Endometrium (tissue), 2 donors: Measurements from ENCODE around the gene LEPR.
"Not testable (repeated sequence)": the region's sequence is repeated elsewhere in the genome, so short reads cannot be mapped to it uniquely, and the experiment has no call there.

ENCODE experiments used
- FAIRE-seq: peaks from 2 replicates; lab custom pipeline; 2012; peaks lifted over from hg19 to GRCh38; lab: Jason Lieb, UNC
- donor health status: control.
- donor health status: control.

LEPR gene

DNA sequence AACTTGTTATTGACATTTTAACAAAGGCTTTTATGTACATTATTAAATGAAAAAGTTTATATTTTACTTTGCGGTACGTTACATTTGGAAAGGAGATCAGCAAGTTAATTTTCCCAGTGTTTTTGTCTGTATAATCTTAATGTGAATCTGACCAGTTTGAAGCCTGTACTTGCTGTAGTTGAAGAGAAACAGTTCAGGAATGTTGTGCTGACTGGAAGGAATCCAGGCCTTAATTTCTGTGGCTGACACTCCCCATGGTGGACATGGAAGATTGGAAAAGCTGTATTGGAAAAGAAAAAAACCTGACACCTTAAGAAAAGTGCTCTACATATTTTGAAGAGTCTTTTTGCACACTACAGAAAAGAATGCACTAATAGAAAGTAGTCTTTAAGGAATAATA, 15.5 kb downstream of the LEPR start:
- FAIRE-seq = peak; percentile 86

DNA sequence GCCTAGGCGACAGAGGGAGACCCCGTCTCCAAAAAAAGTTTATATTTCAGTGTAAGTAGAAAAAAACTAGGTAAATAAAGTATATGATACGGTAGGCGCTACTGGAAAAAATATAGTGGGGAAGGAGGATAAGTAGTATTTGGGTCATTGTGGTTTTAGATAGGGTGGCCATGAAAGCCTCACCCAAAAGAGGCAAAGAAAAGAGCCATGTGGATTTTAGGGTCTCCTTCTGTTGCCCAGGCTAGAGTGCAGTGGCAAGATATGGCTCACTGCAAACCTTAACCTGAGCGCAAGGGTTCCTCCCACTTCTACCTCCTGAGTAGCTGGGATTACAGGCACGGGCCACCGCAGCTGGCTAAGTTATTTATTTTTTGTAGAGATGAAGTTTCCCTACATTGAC, 17.1 kb downstream of the LEPR start:
- FAIRE-seq = no peak

DNA sequence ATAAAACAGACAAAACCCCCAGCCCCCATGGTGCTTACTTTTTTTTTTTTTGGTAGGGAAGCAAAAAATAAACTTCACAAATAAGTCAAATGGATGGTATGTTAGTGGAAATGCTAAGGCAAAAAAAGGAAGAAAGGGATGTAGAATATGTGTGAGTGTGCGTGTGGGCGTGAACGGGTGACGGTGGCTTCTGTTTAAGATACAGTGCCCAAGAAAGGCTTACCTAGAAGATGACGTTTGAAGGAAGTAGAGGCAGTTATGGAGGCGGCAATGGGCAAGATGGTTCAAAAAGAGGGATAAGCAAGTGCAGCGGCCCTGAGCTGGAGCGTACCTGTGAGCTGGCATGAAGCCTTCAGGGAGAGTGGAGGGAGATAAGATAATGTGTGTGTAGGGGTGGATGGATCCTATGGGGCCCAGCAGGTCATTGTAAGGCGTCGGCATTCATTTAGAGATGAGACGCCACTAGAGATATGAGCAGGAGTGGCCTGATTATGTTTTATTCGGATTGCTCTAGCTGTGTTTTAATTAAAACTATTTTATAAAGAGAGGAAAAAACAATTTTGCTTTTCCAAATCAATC, 19.9 kb downstream of the LEPR start:
- FAIRE-seq = no peak

DNA sequence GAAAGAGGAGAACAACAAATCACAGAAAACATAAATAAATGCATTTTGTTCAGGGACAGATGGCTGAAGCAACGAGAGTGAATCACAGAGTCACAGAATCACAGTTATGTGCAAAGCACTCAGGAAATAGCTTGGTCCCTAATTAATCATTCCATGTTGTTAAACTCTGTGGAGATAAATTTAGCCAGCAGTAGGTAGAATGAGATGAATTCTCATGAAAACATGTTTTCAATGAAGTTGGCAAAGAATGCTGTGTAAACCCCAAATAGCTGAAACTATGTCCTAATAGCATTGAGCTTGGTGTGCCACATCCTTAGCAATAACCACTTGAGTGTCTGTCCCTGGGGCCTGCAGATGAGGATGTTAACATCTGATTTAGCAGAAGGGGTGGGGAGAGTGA, 20.4 kb downstream of the LEPR start:
- FAIRE-seq = no peak

DNA sequence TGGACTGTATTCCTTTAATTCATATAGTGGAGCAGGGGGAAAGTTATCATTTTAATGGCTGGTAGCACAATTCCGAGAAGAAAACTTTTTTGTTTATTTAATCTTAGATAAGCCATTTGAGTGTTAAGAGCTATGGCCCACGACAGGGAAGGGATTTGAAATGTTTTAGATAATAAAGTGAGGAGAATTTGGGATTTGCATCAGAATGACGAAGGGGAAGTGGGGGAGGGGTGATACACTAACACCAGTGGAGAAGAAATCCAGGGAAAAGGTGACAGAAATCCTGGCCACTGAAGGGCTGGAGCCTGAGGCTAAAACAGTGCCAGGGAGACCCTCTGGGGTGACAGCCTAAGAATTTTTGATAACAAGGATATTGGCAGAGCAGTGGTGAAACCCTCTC, 21.0 kb downstream of the LEPR start:
- FAIRE-seq = no peak

DNA sequence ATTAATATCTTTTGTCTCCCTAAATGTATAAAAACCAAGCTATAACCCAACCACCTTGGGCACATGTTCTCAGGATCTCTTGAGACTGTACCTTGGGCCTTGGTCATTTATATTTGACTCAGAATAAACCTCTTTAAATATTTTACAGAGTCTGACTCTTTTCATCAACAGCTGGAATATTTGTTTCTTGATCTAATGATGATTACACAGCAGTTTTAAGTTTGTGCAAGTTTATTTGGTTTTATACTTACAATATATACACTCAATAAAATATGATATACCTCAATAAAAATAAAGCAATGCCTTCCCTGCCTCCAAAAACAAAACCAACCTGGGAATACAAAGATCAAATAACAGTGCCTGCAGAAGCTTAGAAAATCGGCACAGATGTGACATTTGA, 22.0 kb downstream of the LEPR start:
- no peak for FAIRE-seq

DNA sequence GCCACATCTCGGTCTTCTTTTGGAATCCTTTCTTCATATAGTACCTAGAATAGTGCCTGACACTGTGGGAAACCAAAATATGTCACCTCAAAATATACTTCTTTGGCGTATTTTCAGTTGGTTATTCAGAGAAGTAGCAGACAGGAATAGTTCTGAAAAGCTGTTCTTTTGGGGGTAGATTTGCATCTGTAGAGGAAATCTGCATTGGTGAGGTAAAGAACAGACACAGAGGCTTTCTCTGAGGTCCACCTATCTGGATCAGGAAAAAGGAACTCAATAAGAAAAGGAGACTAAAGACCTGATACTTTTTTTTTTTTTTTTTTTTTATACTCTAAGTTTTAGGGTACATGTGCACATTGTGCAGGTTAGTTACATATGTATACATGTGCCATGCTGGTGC, 23.2 kb downstream of the LEPR start:
- FAIRE-seq = no peak

DNA sequence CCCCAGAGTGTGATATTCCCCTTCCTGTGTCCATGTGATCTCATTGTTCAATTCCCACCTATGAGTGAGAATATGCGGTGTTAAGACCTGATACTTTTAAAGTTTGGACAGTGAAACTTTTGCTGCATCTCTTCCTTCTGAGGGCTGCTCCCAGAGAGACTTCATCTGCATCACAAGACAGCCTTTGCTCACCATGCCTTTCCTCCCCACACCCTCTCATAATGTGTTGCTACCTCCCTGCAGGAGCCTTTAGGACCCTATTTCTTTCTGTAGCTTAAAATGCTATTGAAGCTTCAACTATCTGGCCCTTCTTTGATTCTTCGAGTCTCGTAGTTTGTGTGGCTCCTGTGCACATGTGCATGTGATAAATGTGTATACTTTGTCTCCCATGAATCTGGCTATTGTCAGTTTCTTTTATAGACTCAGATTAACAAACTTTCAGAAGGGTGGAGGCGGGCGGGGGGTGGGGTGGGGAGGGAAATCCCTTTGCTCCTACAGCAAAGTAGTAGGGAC, 23.7 kb downstream of the LEPR start:
- no peak for FAIRE-seq

DNA sequence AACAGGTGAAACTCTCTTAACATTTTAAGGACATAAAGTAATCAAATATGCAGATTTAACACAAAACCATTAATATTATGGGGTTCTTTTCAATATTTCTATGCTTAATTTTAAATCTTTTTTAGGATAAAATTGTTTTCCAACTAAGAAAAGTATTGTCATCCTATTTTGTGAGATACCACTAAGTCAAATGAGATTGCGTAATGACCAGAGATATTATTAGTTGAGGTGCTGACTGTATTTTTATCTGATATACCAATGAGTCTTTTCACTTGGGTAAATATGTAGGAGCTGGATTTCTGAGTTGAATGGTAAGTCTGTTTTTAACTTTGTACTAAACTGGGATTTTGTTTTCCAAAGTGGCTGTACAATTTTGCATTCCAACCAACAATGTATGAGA, 25.4 kb downstream of the LEPR start:
- no peak for FAIRE-seq

DNA sequence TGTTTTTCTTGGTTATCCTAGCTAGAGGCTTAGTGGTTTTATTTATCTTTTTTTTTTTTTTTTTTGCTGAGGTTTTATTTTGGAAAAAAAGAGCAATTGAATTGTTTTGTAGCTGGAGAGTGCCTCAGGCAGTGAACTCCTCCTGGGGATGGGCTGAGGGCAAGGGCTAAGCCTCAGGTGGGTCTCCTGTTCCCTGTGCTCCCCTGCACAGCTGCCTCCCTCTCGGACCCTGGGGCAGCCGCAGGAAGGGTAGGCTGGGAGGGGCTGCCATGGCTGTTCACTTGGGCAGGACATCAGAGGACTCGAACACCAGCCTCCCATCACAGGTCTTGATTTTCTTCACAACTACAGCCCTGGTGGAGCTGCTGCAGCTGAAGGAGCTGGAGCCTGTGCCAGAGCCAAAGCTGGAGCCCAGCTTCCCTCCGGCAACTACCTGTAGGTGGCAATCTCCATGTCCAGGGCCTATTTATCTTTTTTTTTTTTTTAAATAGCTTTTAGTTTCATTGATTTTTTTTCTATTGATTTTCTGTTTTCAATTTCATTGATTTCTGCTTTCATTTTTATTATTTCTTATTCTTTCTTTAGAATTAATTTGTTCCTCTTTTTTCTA, 28.9 kb downstream of the LEPR start:
- FAIRE-seq = no peak

DNA sequence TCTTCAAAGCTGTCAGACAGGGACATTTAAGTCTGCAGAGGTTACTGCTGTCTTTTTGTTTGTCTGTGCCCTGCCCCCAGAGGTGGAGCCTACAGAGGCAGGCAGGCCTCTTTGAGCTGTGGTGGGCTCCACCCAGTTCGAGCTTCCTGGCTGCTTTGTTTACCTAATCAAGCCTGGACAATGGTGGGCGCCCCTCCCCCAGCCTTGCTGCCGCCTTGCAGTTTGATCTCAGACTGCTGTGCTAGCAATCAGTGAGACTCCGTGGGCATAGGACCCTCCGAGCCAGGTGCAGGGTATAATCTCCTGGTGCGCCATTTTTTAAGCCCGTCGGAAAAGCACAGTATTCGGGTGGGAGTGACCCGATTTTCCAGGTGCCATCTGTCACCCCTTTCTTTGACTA, 35.2 kb downstream of the LEPR start:
- FAIRE-seq = not testable (repeated sequence)

DNA sequence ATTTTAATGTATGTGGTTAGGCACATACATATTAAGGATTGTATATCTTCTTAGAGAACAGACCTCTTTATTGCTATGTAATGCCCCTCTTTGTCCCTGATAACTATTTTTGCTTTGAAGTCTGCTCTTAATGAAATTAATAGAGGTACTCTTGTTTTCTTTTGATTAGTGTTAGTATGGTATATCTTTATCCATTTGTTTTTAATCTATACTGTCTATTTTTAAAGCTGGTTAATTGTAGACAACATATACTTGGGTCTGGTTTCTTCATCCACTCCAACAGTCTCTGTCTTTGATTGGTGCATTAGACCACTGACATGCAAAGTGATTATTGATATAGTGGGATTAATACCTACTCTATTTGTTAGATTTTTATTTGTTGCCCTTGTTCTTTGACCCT, 36.0 kb downstream of the LEPR start:
- no peak for FAIRE-seq

DNA sequence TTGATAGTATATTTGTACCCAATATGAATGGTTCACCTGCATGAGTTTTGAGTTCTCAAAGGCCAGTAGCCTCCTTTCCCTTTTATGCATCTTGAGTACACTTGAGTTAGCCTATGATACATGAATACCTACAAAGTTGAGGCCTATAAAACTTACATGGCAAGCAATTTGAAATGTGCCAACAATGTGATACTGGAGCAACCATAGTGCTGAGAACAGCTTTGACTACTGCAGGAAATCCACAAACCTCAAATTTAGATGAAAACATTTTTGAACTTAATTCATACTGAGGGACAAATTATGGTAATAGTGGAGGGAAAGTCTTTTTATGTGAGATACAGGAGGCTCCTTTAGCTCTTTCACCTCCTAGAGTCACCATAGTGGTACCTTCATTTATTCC, 37.4 kb downstream of the LEPR start:
- no peak for FAIRE-seq

DNA sequence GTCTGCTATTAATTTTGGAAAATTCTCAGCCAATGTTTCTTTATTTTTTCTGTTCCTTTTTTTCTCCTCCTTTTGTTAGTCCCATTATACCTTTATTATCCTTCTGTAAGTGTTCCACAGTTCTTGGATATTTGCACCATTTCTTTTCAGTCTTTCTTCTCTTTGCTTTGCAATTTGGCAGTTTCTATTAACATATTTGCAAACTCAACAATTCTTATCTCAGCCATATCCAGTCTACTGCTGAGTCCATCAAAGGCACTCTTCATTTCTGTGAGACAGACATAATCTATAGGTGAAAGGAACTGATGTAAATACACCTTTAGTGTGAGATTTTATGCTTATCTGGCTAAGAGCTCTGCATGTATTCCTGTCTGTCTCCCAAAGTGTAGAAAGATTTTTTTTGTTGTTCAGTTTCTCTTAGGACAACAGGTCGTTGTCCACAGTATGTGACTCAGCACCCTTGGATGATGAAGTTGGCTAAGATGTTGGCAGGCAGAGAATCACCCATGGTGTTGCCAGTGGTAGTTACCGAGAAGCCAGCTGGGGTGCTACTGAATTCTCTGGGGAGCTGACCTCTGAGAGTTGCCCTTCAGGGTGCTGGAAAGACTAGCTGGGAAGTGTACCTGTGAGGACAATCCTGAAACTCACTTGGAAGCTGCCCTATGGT, 38.4 kb downstream of the LEPR start:
- FAIRE-seq = no peak

DNA sequence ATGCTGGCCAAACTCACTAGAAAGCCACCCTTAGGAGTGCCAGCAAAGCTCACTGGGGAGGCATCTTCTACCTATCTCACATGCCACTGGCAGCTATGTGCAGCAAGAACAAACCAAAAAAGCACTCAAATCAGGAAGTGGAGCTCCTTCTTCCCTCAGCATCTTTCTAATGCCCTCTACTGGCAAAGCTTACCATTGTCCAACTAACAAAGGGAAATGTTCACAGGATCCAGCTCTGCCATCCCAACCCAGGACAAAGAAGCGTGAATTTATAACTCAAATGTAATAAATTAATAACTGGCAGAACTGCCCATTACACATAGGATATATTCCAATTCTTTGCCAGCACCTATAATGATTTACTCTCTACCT, 38.9 kb downstream of the LEPR start:
- no peak for FAIRE-seq

DNA sequence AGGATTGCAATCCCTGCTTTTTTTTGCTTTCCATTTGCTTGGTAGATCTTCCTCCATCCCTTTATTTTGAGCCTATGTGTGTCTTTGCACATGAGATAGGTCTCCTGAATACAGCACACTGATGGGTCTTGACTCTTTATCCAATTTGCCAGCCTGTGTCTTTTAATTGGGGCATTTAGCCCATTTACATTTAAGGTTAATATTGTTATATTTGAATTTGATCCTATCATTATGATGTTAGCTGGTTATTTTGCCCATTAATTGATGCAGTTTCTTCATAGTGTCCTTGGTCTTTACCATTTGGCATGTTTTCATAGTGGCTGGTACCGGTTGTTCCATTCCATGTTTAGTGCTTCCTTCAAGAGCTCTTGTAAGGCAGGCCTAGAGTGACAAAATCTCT, 45.4 kb downstream of the LEPR start:
- not testable (repeated sequence) for FAIRE-seq

DNA sequence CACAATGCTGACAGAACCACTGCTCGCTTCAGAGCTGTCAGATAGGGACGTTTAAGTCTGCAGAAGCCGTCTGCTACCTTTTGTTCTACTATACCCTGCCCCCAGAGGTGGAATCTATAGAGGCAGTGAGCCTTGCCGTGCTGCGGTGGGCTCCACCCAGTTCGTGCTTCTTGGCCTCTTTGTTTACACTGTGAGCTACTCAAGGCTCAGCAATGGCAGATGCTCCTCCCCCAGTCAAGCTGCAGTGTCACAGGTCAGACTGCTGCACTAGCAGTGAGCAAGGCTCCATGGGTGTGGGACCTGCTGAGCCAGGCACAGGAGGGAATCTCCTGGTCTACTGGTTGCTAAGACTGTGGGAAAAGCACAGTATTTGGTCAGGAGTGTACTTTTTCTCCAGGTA, 47.1 kb downstream of the LEPR start:
- FAIRE-seq = no peak

DNA sequence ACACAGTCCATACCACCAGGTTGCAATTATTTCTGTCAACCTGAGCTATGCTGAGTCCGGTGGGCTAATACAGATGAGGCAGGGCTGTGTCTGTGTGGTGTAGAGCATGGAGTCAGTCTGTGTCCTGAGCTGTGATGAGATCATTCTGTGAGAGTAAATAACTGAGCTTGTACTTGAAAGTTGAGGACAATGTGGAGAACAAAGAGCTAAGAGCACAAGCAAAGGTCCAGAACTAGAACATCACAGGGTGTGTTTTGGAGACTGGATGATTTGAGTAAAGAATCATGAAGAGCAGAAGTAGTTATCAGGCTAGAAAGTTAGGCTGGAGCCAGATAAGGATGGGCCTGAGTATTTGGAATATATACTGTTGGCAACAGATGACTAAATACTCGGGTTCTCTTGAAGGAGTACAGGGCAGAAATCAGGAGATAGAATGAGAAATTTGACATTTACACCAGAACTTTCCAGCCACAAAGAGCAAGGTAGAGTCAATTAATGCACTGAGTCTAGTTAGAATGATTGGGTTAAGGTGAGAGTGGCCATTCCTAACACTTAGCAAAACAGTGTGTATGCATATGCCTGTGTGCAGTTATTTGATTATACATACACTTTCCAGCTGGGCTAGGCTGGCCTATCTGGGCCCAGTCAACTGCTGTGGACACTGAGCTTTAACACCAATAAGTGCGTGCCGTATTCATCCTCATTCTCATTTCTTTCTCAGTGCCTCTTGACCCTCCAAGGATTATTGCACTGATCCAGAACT, 48.8 kb downstream of the LEPR start:
- FAIRE-seq = no peak

DNA sequence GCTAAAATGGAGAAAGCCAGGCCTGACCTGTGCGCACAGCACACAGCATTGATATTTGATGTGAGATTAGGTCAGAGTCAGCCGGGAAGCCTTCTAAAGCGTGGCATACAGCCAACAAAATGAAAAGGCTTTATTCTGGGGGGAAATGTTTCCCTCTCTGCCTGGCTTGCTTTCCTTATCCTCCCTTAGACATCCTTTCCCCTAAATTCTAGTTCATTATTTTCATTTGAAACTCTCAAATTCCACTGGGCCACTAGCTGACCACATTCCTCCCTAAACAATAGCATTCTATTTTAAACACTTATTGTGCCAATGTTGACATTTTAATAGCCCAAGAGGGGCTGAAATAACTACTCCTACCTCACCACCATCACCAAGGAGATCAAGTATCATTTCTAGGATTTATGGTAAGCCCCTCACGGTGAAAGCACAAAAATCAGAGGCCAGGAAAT, 49.4 kb downstream of the LEPR start:
- no peak for FAIRE-seq
